ENCODE data around the gene SNRNP27.

Gene SNRNP27

GRCh38 chr2:69893684-69894551 is at the start of gene SNRNP27:
TSS of gene SNRNP27 (plus strand) at chr2:69893956. CDS start at chr2:69893985, 29 bp downstream.
- DNase-seq (ENCODE audit: low read depth) = peak; percentile 85
- H3K4me3 ChIP-seq (ENCODE audit: control insufficient read depth, low read depth, low read length) = peak within 1 kb of the TSS; percentile 85
- TF ChIP-seq CTCF (conservative IDR thresholded peaks at IDR 0.05; ENCODE audit: control insufficient read depth, insufficient read depth, low read depth, low read length) = no peak

GRCh38 chr2:69843993-69844392 is 49.8 kb upstream of the SNRNP27 start:
- TF ChIP-seq CTCF (conservative IDR thresholded peaks at IDR 0.05; ENCODE audit: control insufficient read depth, insufficient read depth, low read depth, low read length) = no peak
- no peak for DNase-seq (ENCODE audit: low read depth)
- H3K4me3 ChIP-seq (ENCODE audit: control insufficient read depth, low read depth, low read length) = no peak overlapping the region

- TF ChIP-seq CTCF (conservative IDR thresholded peaks at IDR 0.05; ENCODE audit: control insufficient read depth, insufficient read depth, low read depth, low read length) = no peak
- no peak for DNase-seq (ENCODE audit: low read depth)
Measured at GRCh38 chr2:69844560-69844959, 49.2 kb upstream of the SNRNP27 start.

GRCh38 chr2:69846182-69847067 is 47.3 kb upstream of the SNRNP27 start:
- H3K4me3 ChIP-seq (ENCODE audit: control insufficient read depth, low read depth, low read length) = no peak overlapping the region
- DNase-seq (ENCODE audit: low read depth) = no peak
- TF ChIP-seq CTCF (conservative IDR thresholded peaks at IDR 0.05; ENCODE audit: control insufficient read depth, insufficient read depth, low read depth, low read length) = no peak

More at GRCh38 chr2:69844560-69844959, 49.2 kb upstream of the SNRNP27 start:
- H3K4me3 ChIP-seq (ENCODE audit: control insufficient read depth, low read depth, low read length) = no peak overlapping the region

- no peak overlapping the region for H3K4me3 ChIP-seq (ENCODE audit: control insufficient read depth, low read depth, low read length)
- TF ChIP-seq CTCF (conservative IDR thresholded peaks at IDR 0.05; ENCODE audit: control insufficient read depth, insufficient read depth, low read depth, low read length) = no peak
- no peak for DNase-seq (ENCODE audit: low read depth)
Measured at GRCh38 chr2:69847068-69847828, 46.5 kb upstream of the SNRNP27 start.

- no peak for TF ChIP-seq CTCF (conservative IDR thresholded peaks at IDR 0.05; ENCODE audit: control insufficient read depth, insufficient read depth, low read depth, low read length)
- no peak for DNase-seq (ENCODE audit: low read depth)
- H3K4me3 ChIP-seq (ENCODE audit: control insufficient read depth, low read depth, low read length) = no peak overlapping the region
Measured at GRCh38 chr2:69848186-69848790, 45.5 kb upstream of the SNRNP27 start.

Data from fibroblast of mammary gland (primary cell).